DOHH2 (cell line): ENCODE data around the gene CEACAM19.

Experiments
- H3F3A ChIP-seq: fragments of 200-600 bp; sonication (generic), shearing (Covaris generic); 2 replicates; pipeline ENCODE4 v1.6.0; 2016; ENCODE audit warnings: antibody characterized with exemption, mild to moderate bottlenecking; ENCODE audit not compliant: control insufficient read depth, insufficient read depth
- H3K27ac ChIP-seq: fragments of 200-600 bp; sonication (generic); 2 replicates; pipeline ENCODE4 v1.5.1; 2014; ENCODE audit warnings: low read depth, mild to moderate bottlenecking, low read length, moderate library complexity
- H3K27me3 ChIP-seq: fragments of 200-600 bp; sonication (generic); 2 replicates; pipeline ENCODE4 v1.6.1; 2014; ENCODE audit warnings: mild to moderate bottlenecking, low read length, mixed read lengths; ENCODE audit not compliant: control insufficient read depth
- H3K36me3 ChIP-seq: fragments of 200-600 bp; sonication (generic); 2 replicates; pipeline ENCODE4 v1.6.1; 2014; ENCODE audit warnings: mild to moderate bottlenecking, low read length, moderate library complexity, mixed read lengths; ENCODE audit not compliant: control insufficient read depth
- H3K4me1 ChIP-seq: fragments of 200-600 bp; sonication (generic); 2 replicates; pipeline ENCODE4 v1.6.1; 2014; ENCODE audit warnings: mild to moderate bottlenecking, low read length, mixed read lengths; ENCODE audit not compliant: control insufficient read depth
- H3K4me2 ChIP-seq: fragments of 200-600 bp; sonication (generic); 2 replicates; pipeline ENCODE4 v1.6.0; 2014; ENCODE audit warnings: mild to moderate bottlenecking, low read length, moderate library complexity
- H3K4me3 ChIP-seq: fragments of 200-600 bp; sonication (generic); 2 replicates; pipeline ENCODE4 v1.5.1; 2014; ENCODE audit warnings: mild to moderate bottlenecking, low read length, mixed read lengths
- H3K79me2 ChIP-seq: fragments of 200-600 bp; sonication (generic); 2 replicates; pipeline ENCODE4 v1.6.1; 2014; ENCODE audit warnings: mild to moderate bottlenecking, low read length, mixed read lengths; ENCODE audit not compliant: control insufficient read depth
- H3K9me2 ChIP-seq: fragments of 200-600 bp; sonication (generic); replicated peaks from 2 replicates; pipeline ENCODE4 v1.6.1; 2014; ENCODE audit warnings: mild to moderate bottlenecking, low read length, mixed read lengths; ENCODE audit not compliant: control insufficient read depth
- H3K9me3 ChIP-seq: fragments of 200-600 bp; sonication (generic); 2 replicates; pipeline ENCODE4 v1.6.1; 2014; ENCODE audit warnings: antibody characterized with exemption, low read length, mixed read lengths; ENCODE audit not compliant: control insufficient read depth, insufficient read depth
- H4K20me1 ChIP-seq: fragments of 200-600 bp; sonication (generic); 2 replicates; pipeline ENCODE4 v1.6.0; 2014; ENCODE audit warnings: low read depth, mild to moderate bottlenecking, antibody characterized with exemption, low read length, moderate library complexity; ENCODE audit not compliant: control insufficient read depth, insufficient read depth
- CTCF ChIP-seq: fragments of 200-600 bp; sonication (generic); IDR thresholded peaks from one replicate; pipeline ENCODE4 v1.5.1; 2014; ENCODE audit warnings: antibody characterized with exemption, mild to moderate bottlenecking, low read depth, low read length; ENCODE audit not compliant: poor library complexity, severe bottlenecking
- EZH2phosphoT487 ChIP-seq: fragments of 200-600 bp; sonication (generic); IDR thresholded peaks from 2 replicates; pipeline ENCODE4 v1.6.1; 2017; ENCODE audit warnings: borderline replicate concordance, mild to moderate bottlenecking, antibody characterized with exemption, low read length, moderate library complexity, mixed read lengths

CEACAM19 gene

GRCh38 chr19:44658069-44658733, 13.1 kb upstream of the CEACAM19 start:
- Histone ChIP-seq H3F3A (no peaks in the 10 kb centered on the region), H3K4me1 (peaks cover 2% of the 10 kb centered on the region; the same call in 1 of the 2 replicates), H3K36me3 (no peaks in the 10 kb centered on the region), H3K9me2 (no peaks in the 10 kb centered on the region), H3K27me3 (no peaks in the 10 kb centered on the region), H4K20me1 (no peaks in the 10 kb centered on the region), H3K27ac (no peak overlapping the region), H3K4me2 (no peak overlapping the region), H3K79me2 (no peaks in the 10 kb centered on the region), H3K9me3 (no peaks in the 10 kb centered on the region), H3K4me3 (no peak overlapping the region)
- TF ChIP-seq EZH2phosphoT487 (no peak), CTCF (no peak)

- no peaks in the 10 kb centered on the region for H4K20me1 ChIP-seq
- no peaks in the 10 kb centered on the region for H3K9me3 ChIP-seq
- H3K36me3 ChIP-seq: no peaks in the 10 kb centered on the region
- no peaks in the 10 kb centered on the region for H3K4me1 ChIP-seq
- no peaks in the 10 kb centered on the region for H3F3A ChIP-seq
- H3K4me2 ChIP-seq: no peak overlapping the region
- H3K9me2 ChIP-seq: no peaks in the 10 kb centered on the region
- H3K27ac ChIP-seq: no peak overlapping the region
- TF ChIP-seq EZH2phosphoT487 (no peak), CTCF (no peak)
- no peak overlapping the region for H3K4me3 ChIP-seq
- no peaks in the 10 kb centered on the region for H3K27me3 ChIP-seq
- no peaks in the 10 kb centered on the region for H3K79me2 ChIP-seq
Measured at GRCh38 chr19:44660081-44660480, 11.2 kb upstream of the CEACAM19 start.

- Histone ChIP-seq H3K4me2 (no peak overlapping the region), H3K79me2 (no peaks in the 10 kb centered on the region), H3K27ac (no peak overlapping the region), H3K4me3 (no peak overlapping the region), H3K36me3 (no peaks in the 10 kb centered on the region), H3K27me3 (no peaks in the 10 kb centered on the region), H3K4me1 (no peaks in the 10 kb centered on the region), H3K9me3 (no peaks in the 10 kb centered on the region), H3F3A (no peaks in the 10 kb centered on the region), H3K9me2 (no peaks in the 10 kb centered on the region), H4K20me1 (no peaks in the 10 kb centered on the region)
- TF ChIP-seq EZH2phosphoT487 (no peak), CTCF (no peak)
Measured at GRCh38 chr19:44661205-44661604, 10.1 kb upstream of the CEACAM19 start.
